H1 (cell line): Measurements from ENCODE around the gene ST6GALNAC3. TPM values are rescaled to one million over a fixed set of nuclear protein-coding genes. Genes with fewer than 3 reads are reported as not detected.

ENCODE experiments used
- CHD2 ChIP-seq: IDR thresholded peaks from 2 replicates; pipeline ENCODE4 v1.6.1; 2012; ENCODE audit warnings: low read length, improper control_type of control experiment
- EGR1 ChIP-seq: IDR thresholded peaks from 2 replicates; pipeline ENCODE4 v1.6.1; 2011; ENCODE audit warnings: low read depth, low read length, borderline replicate concordance
- EP300 ChIP-seq, 2 experiments: IDR thresholded peaks; 1 replicate in 1 of 2; 2 replicates in 1 of 2; pipeline ENCODE4 v1.6.1; 2011 to 2012; ENCODE audit warnings: low read depth in 2 of 2, low read length in 2 of 2, mild to moderate bottlenecking in 2 of 2, borderline replicate concordance in 1 of 2, inconsistent platforms in 1 of 2, moderate library complexity in 1 of 2
- MAFK ChIP-seq: IDR thresholded peaks from 2 replicates; pipeline ENCODE4 v1.6.1; 2012; ENCODE audit warnings: low read depth, mild to moderate bottlenecking, improper control_type of control experiment, low read length
- NANOG ChIP-seq: IDR thresholded peaks from 2 replicates; pipeline ENCODE4 v1.6.1; 2011; ENCODE audit warnings: low read length, low read depth, mild to moderate bottlenecking, inconsistent platforms; ENCODE audit not compliant: insufficient read depth, poor library complexity, severe bottlenecking
- RAD21 ChIP-seq, 2 experiments: IDR thresholded peaks in 1 of 2; conservative IDR thresholded peaks in 1 of 2; 2 replicates each; pipeline ENCODE4 v1.6.1; 2011; ENCODE audit warnings: low read depth in 2 of 2, low read length in 2 of 2, improper control_type of control experiment in 1 of 2, inconsistent platforms in 1 of 2, mild to moderate bottlenecking in 1 of 2, moderate library complexity in 1 of 2
- RBBP5 ChIP-seq: IDR thresholded peaks from 2 replicates; pipeline ENCODE4 v1.7.1; 2012; ENCODE audit warnings: low read depth, mild to moderate bottlenecking, inconsistent platforms, low read length, moderate library complexity, borderline replicate concordance
- SIRT6 ChIP-seq: IDR thresholded peaks from one replicate; pipeline ENCODE4 v1.7.1; 2012; ENCODE audit warnings: low read length, inconsistent platforms
- SRF ChIP-seq: IDR thresholded peaks from 2 replicates; pipeline ENCODE4 v1.6.1; 2011; ENCODE audit warnings: mild to moderate bottlenecking, low read depth, low read length, moderate library complexity
- polyA plus RNA-seq, 7 experiments: library from polyadenylated mRNA; depleted of rRNA in 3 of 7; stranded (reverse) in 5 of 7; unstranded in 2 of 7; fragments of >200 nt in 5 of 7; fragments of 200-250 nt in 2 of 7; gene quantifications; 1 replicate in 5 of 7; 2 replicates in 1 of 7; 4 replicates in 1 of 7; pipeline versions ENCODE4 v1.2.1 to v1.2.3, GENCODE V29; 2011 to 2013; ENCODE audit warnings: missing spikeins in 2 of 7, mixed read lengths in 2 of 7
- total RNA-seq: library from RNA; stranded (reverse); fragmentation: NEBNext Ultra II Directional; extraction: Animal tissue kit (Norgen Biotek cat#: 25700); gene quantifications from 2 replicates; pipeline ENCODE4 v1.2.1, GENCODE V29; 2021
- TF ChIP-seq, protein P1 (sequence below): IDR thresholded peaks from 2 replicates; pipeline ENCODE4 v1.6.1; 2012; ENCODE audit warnings: inconsistent platforms

The ST6GALNAC3 gene
- total and polyA plus RNA-seq, 2 of the 8 experiments (the other 6 are each of a cell fraction or from before 2014, with no cell fraction given), result 4.9 to 19.0 TPM

DNA sequence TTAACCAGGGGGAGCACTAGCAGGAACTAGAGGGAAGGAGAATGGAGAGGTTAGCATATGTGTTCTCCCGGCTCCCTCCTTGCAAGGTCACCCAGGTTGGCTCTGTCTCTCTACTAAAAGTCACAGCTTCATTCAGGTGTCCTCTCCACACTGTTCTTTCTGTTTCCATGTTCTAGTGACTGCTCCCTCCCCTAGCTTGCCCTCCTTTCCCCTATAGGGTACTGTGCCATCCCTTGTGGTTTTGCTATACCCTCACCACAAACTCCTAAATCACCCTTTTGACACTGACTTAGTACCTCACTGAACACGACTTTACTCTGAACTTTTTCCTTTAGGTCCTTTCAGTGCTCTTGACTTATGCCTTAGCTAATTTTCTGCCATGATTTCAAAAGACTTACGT lies 389.3 kb downstream of the ST6GALNAC3 start (continued):
- TF ChIP-seq RAD21 (IDR thresholded peaks at IDR 0.05 in 1 of 2, conservative IDR thresholded peaks at IDR 0.05 in 1 of 2; ENCODE audit: low read depth in 2 of 2, low read length in 2 of 2) (no peak), NANOG (no peak), MAFK (no peak), SRF (no peak), EP300 (IDR thresholded peaks at IDR 0.05; ENCODE audit: borderline replicate concordance in 1 of 2, low read depth in 2 of 2, low read length in 2 of 2) (no peak), RBBP5 (no peak), SIRT6 (no peak), EGR1 (no peak), CHD2 (no peak)
- TF ChIP-seq, protein P1, sequence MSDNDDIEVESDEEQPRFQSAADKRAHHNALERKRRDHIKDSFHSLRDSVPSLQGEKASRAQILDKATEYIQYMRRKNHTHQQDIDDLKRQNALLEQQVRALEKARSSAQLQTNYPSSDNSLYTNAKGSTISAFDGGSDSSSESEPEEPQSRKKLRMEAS, result no peak
